HCT116 (cell line): ENCODE data around the gene GAMT. TPM values are rescaled to one million over a fixed set of nuclear protein-coding genes. Genes with fewer than 3 reads are reported as not detected.
"Not testable (repeated sequence)": the region's sequence is repeated elsewhere in the genome, so short reads cannot be mapped to it uniquely, and the experiment has no call there.

Source experiments
- ATAC-seq: fragments of 200-7000 bp; cut with Tn5 transposase; 2 replicates; pipeline ENCODE4 v1.9.1; 2020; ENCODE audit warnings: mild to moderate bottlenecking, moderate library complexity
- BruUV-seq: library from RNA; stranded (reverse); fragments of 400-500 nt; replicated peaks from 2 replicates; lab custom pipeline; 2021; lab: Mats Ljungman, UMichigan
- CTCF ChIA-PET: fragments of 300-600 bp; sonication (Branson Sonifier 250); formaldehyde crosslinking; loops from one replicate; lab custom pipeline; 2021; ENCODE audit warnings: antibody characterized with exemption; lab: Charles Lee
- POLR2A ChIA-PET: fragments of 300-600, 350-600 bp; sonication (Branson Sonifier 250); formaldehyde crosslinking; loops from one replicate; lab custom pipeline; 2021; ENCODE audit warnings: antibody characterized with exemption; lab: Charles Lee
- RAD21 ChIA-PET, 2 experiments: fragments of 300-600 bp; sonication (Branson Sonifier 250); formaldehyde crosslinking; loops; one replicate each; lab custom pipeline; 2023; ENCODE audit warnings: low total read pairs in 2 of 2; ENCODE audit not compliant: uncharacterized antibody in 2 of 2, unreplicated experiment in 2 of 2, low non-redundant PET in 1 of 2; lab: Charles Lee
- DNase-seq: peaks from one replicate; pipeline ENCODE4 v3.0.0-alpha.2; 2010; ENCODE audit warnings: low read depth, low spot score
- H2AFZ ChIP-seq: fragments of 200-600 bp; shearing (Covaris generic), sonication (generic); 2 replicates; pipeline ENCODE4 v1.6.1; 2017; ENCODE audit warnings: low read depth, mixed run types, mixed read lengths, antibody characterized with exemption, low read length; ENCODE audit not compliant: poor library complexity, severe bottlenecking
- H3K27ac ChIP-seq: 2 replicates; pipeline ENCODE4 v1.5.1; 2012; ENCODE audit warnings: low read depth, low read length
- H3K27me3 ChIP-seq: fragments of 200-600 bp; sonication (generic); 2 replicates; pipeline ENCODE4 v1.6.1; 2016; ENCODE audit warnings: mixed run types, low read length, mixed read lengths; ENCODE audit not compliant: insufficient read depth
- H3K36me3 ChIP-seq, 2 experiments: fragments of 200-500 bp in 1 of 2; fragments of 200-600 bp in 1 of 2; sonication (Bioruptor generic) in 1 of 2; sonication (generic) in 1 of 2; 2 replicates each; pipeline versions ENCODE4 v1.5.1 to v1.6.1; 2014 to 2016; ENCODE audit warnings: low read length in 2 of 2, inconsistent platforms in 1 of 2, mixed read lengths in 1 of 2, mixed run types in 1 of 2; ENCODE audit not compliant: insufficient read depth in 2 of 2, control insufficient read depth in 1 of 2
- H3K4me1 ChIP-seq, 2 experiments: fragments of 200-600 bp in 1 of 2; sonication (generic) in 1 of 2; 2 replicates each; pipeline versions ENCODE4 v1.5.1 to v1.6.1; 2012 to 2017; ENCODE audit warnings: low read length in 2 of 2, inconsistent platforms in 1 of 2, mild to moderate bottlenecking in 1 of 2, mixed read lengths in 1 of 2, mixed run types in 1 of 2, moderate library complexity in 1 of 2; ENCODE audit not compliant: insufficient read depth in 2 of 2, control insufficient read depth in 1 of 2
- H3K4me2 ChIP-seq: fragments of 200-600 bp; sonication (generic); 2 replicates; pipeline ENCODE4 v1.6.1; 2017; ENCODE audit warnings: mixed run types, low read length, mixed read lengths
- H3K4me3 ChIP-seq, 2 experiments: fragments of 200-600 bp in 1 of 2; sonication (generic) in 1 of 2; replicated peaks in 1 of 2; 2 replicates each; pipeline ENCODE4 v1.5.1; 2011 to 2016; ENCODE audit warnings: low read length in 2 of 2, control low read depth in 1 of 2, low read depth in 1 of 2, mild to moderate bottlenecking in 1 of 2, mixed read lengths in 1 of 2, mixed run types in 1 of 2
- H3K79me2 ChIP-seq: fragments of 200-600 bp; sonication (generic); 2 replicates; pipeline ENCODE4 v1.6.1; 2017; ENCODE audit warnings: mild to moderate bottlenecking, mixed run types, low read length, moderate library complexity, mixed read lengths; ENCODE audit not compliant: insufficient read depth
- H3K9ac ChIP-seq: fragments of 200-600 bp; sonication (generic); 2 replicates; pipeline ENCODE4 v1.6.1; 2016; ENCODE audit warnings: low read length, mixed read lengths
- H3K9me2 ChIP-seq: fragments of 200-600 bp; sonication (generic), shearing (Covaris generic); 2 replicates; pipeline ENCODE4 v1.6.1; 2017; ENCODE audit warnings: mixed run types, mild to moderate bottlenecking, moderate library complexity; ENCODE audit not compliant: insufficient read depth
- H3K9me3 ChIP-seq, 2 experiments: fragments of 200-500 bp in 1 of 2; fragments of 200-600 bp in 1 of 2; sonication (Bioruptor generic) in 1 of 2; sonication (generic) in 1 of 2; 2 replicates each; pipeline ENCODE4 v1.6.1; 2014 to 2017; ENCODE audit warnings: low read length in 2 of 2, mixed read lengths in 2 of 2, inconsistent platforms in 1 of 2, low read depth in 1 of 2, mild to moderate bottlenecking in 1 of 2, mixed run types in 1 of 2, moderate library complexity in 1 of 2; ENCODE audit not compliant: control insufficient read depth in 1 of 2, insufficient read depth in 1 of 2
- H4K20me1 ChIP-seq: fragments of 200-600 bp; sonication (generic), shearing (Covaris generic); 2 replicates; pipeline ENCODE4 v1.6.1; 2017; ENCODE audit warnings: mixed run types, mild to moderate bottlenecking, moderate library complexity; ENCODE audit not compliant: insufficient read depth
- CTCF ChIP-seq, 3 experiments: fragments of 200-600 bp in 1 of 3; sonication (generic) in 1 of 3; IDR thresholded peaks in 2 of 3; conservative IDR thresholded peaks in 1 of 3; 2 replicates each; pipeline ENCODE4 v1.5.1; 2012 to 2017; ENCODE audit warnings: low read depth in 2 of 3, low read length in 2 of 3, antibody characterized with exemption in 1 of 3, borderline replicate concordance in 1 of 3, control low read depth in 1 of 3, mild to moderate bottlenecking in 1 of 3, mixed read lengths in 1 of 3, mixed run types in 1 of 3, moderate library complexity in 1 of 3; ENCODE audit not compliant: insufficient read depth in 1 of 3
- POLR2AphosphoS5 ChIP-seq: IDR thresholded peaks from 2 replicates; pipeline ENCODE4 v1.6.1; 2011; ENCODE audit warnings: mild to moderate bottlenecking, low read depth, low read length, moderate library complexity
- ZBTB33 ChIP-seq: IDR thresholded peaks from 2 replicates; pipeline ENCODE4 v1.6.1; 2011; ENCODE audit warnings: mild to moderate bottlenecking, low read length, moderate library complexity; ENCODE audit not compliant: insufficient replicate concordance; ENCODE audit errors: extremely low read depth
- ZNF274 ChIP-seq: fragments of 200-500 bp; sonication (Bioruptor generic); IDR thresholded peaks from 2 replicates; pipeline ENCODE4 v1.6.1; 2014; ENCODE audit warnings: mild to moderate bottlenecking, low read depth, low read length, inconsistent platforms
- intact Hi-C: fragments of 100-400 bp; cut with micrococcal nuclease; formaldehyde crosslinking; loops from 2 replicates; pipeline ENCODE4 v1.10.0; 2022
- total RNA-seq: library from RNA; stranded (reverse); gene quantifications from one replicate; pipeline ENCODE4 v1.2.1, GENCODE V29; 2021; ENCODE audit not compliant: unreplicated experiment

Gene GAMT
- total RNA-seq, 1 experiment from 2014 or later = 102 TPM

GRCh38 chr19:1441022-1441426 lies 39.7 kb upstream of the GAMT start (continued):
- TF ChIP-seq ZBTB33 = no peak
- TF ChIP-seq ZNF274 = no peak
- TF ChIP-seq POLR2AphosphoS5 = no peak

GRCh38 chr19:1440418-1440801 lies 39.1 kb upstream of the GAMT start:
- no TSS peak for BruUV-seq
- POLR2A ChIA-PET = no interaction called here

GRCh38 chr19:1439525-1440417 lies 38.4 kb upstream of the GAMT start:
- H3K79me2 ChIP-seq = peaks cover 45% of the 10 kb centered on the region
- H4K20me1 ChIP-seq = peaks cover 21% of the 10 kb centered on the region; the same call in 1 of the 2 replicates
- H2AFZ ChIP-seq, RAD21 ChIA-PET, BruUV-seq, intact Hi-C loops, POLR2A ChIA-PET, DNase-seq, CTCF ChIA-PET, H3K27me3 ChIP-seq, H3K9me2 ChIP-seq, H3K9me3 ChIP-seq, ATAC-seq: not testable (repeated sequence)
- peak overlapping the region; percentile 76 to 96 for H3K4me3 ChIP-seq
- peaks cover 18 to 35% of the 10 kb centered on the region in 2 experiments for H3K36me3 ChIP-seq
- peak overlapping the region; percentile 98 for H3K9ac ChIP-seq
- peaks cover 56 to 74% of the 10 kb centered on the region in 2 experiments for H3K4me1 ChIP-seq
- H3K4me2 ChIP-seq = peak overlapping the region; percentile 93
- H3K27ac ChIP-seq = peak overlapping the region; percentile 82

More at GRCh38 chr19:1440418-1440801, 39.1 kb upstream of the GAMT start:
- H3K27ac ChIP-seq = peak overlapping the region; percentile 82
- H3K4me2 ChIP-seq = peak overlapping the region; percentile 93
- intact Hi-C loops = no loop called here
- peaks cover 45% of the 10 kb centered on the region for H3K79me2 ChIP-seq
- ChIA-PET CTCF (no interaction called here), RAD21 (no interaction called here)
- H3K9me2 ChIP-seq = no peaks in the 10 kb centered on the region
- no peak for DNase-seq
- no peak for TF ChIP-seq CTCF (IDR thresholded peaks at IDR 0.05 in 2 of 3, conservative IDR thresholded peaks at IDR 0.05 in 1 of 3; ENCODE audit: borderline replicate concordance in 1 of 3, insufficient read depth in 1 of 3, low read depth in 2 of 3, low read length in 2 of 3)
- TF ChIP-seq POLR2AphosphoS5 = 0 out of 2 replicates have a peak, but pooled peaks have one; percentile 10
- no peak overlapping the region for H2AFZ ChIP-seq
- peak overlapping the region in 1 of 2 experiments; percentile 7; a peak in 3 of 4 replicates for H3K4me3 ChIP-seq
- ATAC-seq = no peak
- no peaks in the 10 kb centered on the region for H3K9me3 ChIP-seq
- H3K27me3 ChIP-seq = no peaks in the 10 kb centered on the region
- peaks cover 21% of the 10 kb centered on the region; the same call in 1 of the 2 replicates for H4K20me1 ChIP-seq
- peak overlapping the region; percentile 98 for H3K9ac ChIP-seq
- peaks cover 57 to 81% of the 10 kb centered on the region in 2 experiments for H3K4me1 ChIP-seq
- H3K36me3 ChIP-seq = peaks cover 14 to 35% of the 10 kb centered on the region in 2 experiments
